Gastrocnemius medialis (tissue), 4 donors: ENCODE results near the gene HTR4. TPM values are rescaled to one million over a fixed set of nuclear protein-coding genes. Genes with fewer than 3 reads are reported as not detected.

ENCODE experiments used
- ATAC-seq, 2 donors: fragments of 150-250 bp; one replicate each; pipeline ENCODE4 v1.9.1; 2016
- DNase-seq, 2 donors: peaks; one replicate each; pipeline ENCODE4 v3.0.0-alpha.2; 2019
- H3K27ac ChIP-seq, 4 donors: fragments of 200-600 bp; sonication (generic); 1 replicate in 1 of 4; 2 replicates in 3 of 4; pipeline ENCODE4 v1.5.1; 2016 to 2018; ENCODE audit warnings: mild to moderate bottlenecking in 2 of 4, moderate library complexity in 1 of 4
- H3K27me3 ChIP-seq, 3 donors: fragments of 200-600 bp; sonication (generic) in 2 of 3; 1 replicate in 1 of 3; 2 replicates in 2 of 3; pipeline versions ENCODE4 v1.5.1 to v1.6.0; 2016 to 2019; ENCODE audit warnings: mild to moderate bottlenecking in 1 of 3, moderate library complexity in 1 of 3
- H3K36me3 ChIP-seq, 2 donors: fragments of 200-600 bp; sonication (generic) in 1 of 2; one replicate each; pipeline ENCODE4 v1.5.1; 2017 to 2018
- H3K4me1 ChIP-seq, 2 donors: fragments of 200-600 bp; sonication (generic) in 1 of 2; one replicate each; pipeline ENCODE4 v1.5.1; 2016 to 2017; ENCODE audit warnings: mild to moderate bottlenecking in 2 of 2
- H3K4me3 ChIP-seq, 4 donors: fragments of 200-600 bp; sonication (generic) in 3 of 4; 1 replicate in 1 of 4; 2 replicates in 3 of 4; pipeline ENCODE4 v1.5.1; 2016 to 2019; ENCODE audit warnings: mild to moderate bottlenecking in 2 of 4
- H3K9me3 ChIP-seq, 3 donors: fragments of 200-600 bp; sonication (generic) in 2 of 3; 1 replicate in 1 of 3; 2 replicates in 2 of 3; pipeline ENCODE4 v1.5.1; 2016 to 2019
- CTCF ChIP-seq, 5 experiments: fragments of 450-650 bp in 3 of 5; fragments of 200-600 bp in 2 of 5; sonication (generic) in 2 of 5; IDR thresholded peaks in 4 of 5; conservative IDR thresholded peaks in 1 of 5; 1 replicate in 4 of 5; 2 replicates in 1 of 5; pipeline ENCODE4 v1.5.1; 2016 to 2019; ENCODE audit warnings: antibody characterized with exemption in 5 of 5, mild to moderate bottlenecking in 3 of 5, moderate library complexity in 3 of 5
- POLR2A ChIP-seq, 2 donors: fragments of 450-650 bp; IDR thresholded peaks; one replicate each; pipeline ENCODE4 v1.6.1; 2017; ENCODE audit warnings: antibody characterized with exemption in 2 of 2, mild to moderate bottlenecking in 2 of 2, moderate library complexity in 2 of 2
- in situ Hi-C, 4 donors: fragments of 200-750 bp; cut with MboI; loops; one replicate each; pipeline versions ENCODE4 v1.15.0 to v1.8.0; 2017; ENCODE audit warnings: low sequenced_read_pairs in 4 of 4
- intact Hi-C: fragments of 100-400 bp; cut with DNase I; formaldehyde crosslinking; loops from one replicate; pipeline ENCODE4 v1.15.1; 2023; ENCODE audit warnings: low total_unique reads
- total RNA-seq, 4 donors: library from RNA; depleted of rRNA; stranded (reverse); fragments of >200 nt; gene quantifications; one replicate each; pipeline versions ENCODE4 v1.1.0 to v1.2.3, GENCODE V29; 2016

Gene HTR4
- total RNA-seq, 4 donors from 2014 or later = 0.41 to 0.51 TPM; not detected in 2

GRCh38 chr5:148467958-148468357 lies 186.4 kb downstream of the HTR4 start:
- DNase-seq (no peak), ATAC-seq (no peak)
- Histone ChIP-seq H3K27me3 (no peaks in the 10 kb centered on the region), H3K9me3 (no peaks in the 10 kb centered on the region), H3K4me1 (no peaks in the 10 kb centered on the region), H3K4me3 (no peak overlapping the region), H3K36me3 (no peaks in the 10 kb centered on the region), H3K27ac (no peak overlapping the region)
- in situ Hi-C loops (no loop called here), intact Hi-C loops (no loop called here)
- TF ChIP-seq CTCF (IDR thresholded peaks at IDR 0.05 in 4 of 5, conservative IDR thresholded peaks at IDR 0.05 in 1 of 5) (no peak), POLR2A (IDR thresholded peaks at IDR 0.05) (no peak)

GRCh38 chr5:148466236-148466580 lies 188.1 kb downstream of the HTR4 start:
- ATAC-seq = no peak
- in situ Hi-C loops = no loop called here
- DNase-seq = no peak
- Histone ChIP-seq H3K4me3 (no peak overlapping the region), H3K27ac (no peak overlapping the region), H3K27me3 (no peaks in the 10 kb centered on the region), H3K36me3 (no peaks in the 10 kb centered on the region), H3K4me1 (no peaks in the 10 kb centered on the region), H3K9me3 (no peaks in the 10 kb centered on the region)
- intact Hi-C loops = no loop called here
- TF ChIP-seq CTCF (IDR thresholded peaks at IDR 0.05 in 4 of 5, conservative IDR thresholded peaks at IDR 0.05 in 1 of 5) (no peak), POLR2A (IDR thresholded peaks at IDR 0.05) (no peak)

- no peak overlapping the region for H3K4me3 ChIP-seq
- in situ Hi-C loops = no loop called here
- intact Hi-C loops = no loop called here
Observed at GRCh38 chr5:148465381-148466235, 188.7 kb downstream of the HTR4 start.

GRCh38 chr5:148459669-148460068 lies 194.7 kb downstream of the HTR4 start:
- H3K36me3 ChIP-seq = no peaks in the 10 kb centered on the region
- DNase-seq (no peak), ATAC-seq (no peak)
- no peaks in the 10 kb centered on the region for H3K9me3 ChIP-seq
- no peak overlapping the region for H3K27ac ChIP-seq
- H3K27me3 ChIP-seq = no peaks in the 10 kb centered on the region
- in situ Hi-C loops (no loop called here), intact Hi-C loops (no loop called here)
- no peak overlapping the region for H3K4me3 ChIP-seq
- no peaks in the 10 kb centered on the region for H3K4me1 ChIP-seq
- TF ChIP-seq CTCF (IDR thresholded peaks at IDR 0.05 in 4 of 5, conservative IDR thresholded peaks at IDR 0.05 in 1 of 5) = no peak
- TF ChIP-seq POLR2A (IDR thresholded peaks at IDR 0.05) = no peak

More at GRCh38 chr5:148465381-148466235, 188.7 kb downstream of the HTR4 start:
- Histone ChIP-seq H3K27me3 (no peaks in the 10 kb centered on the region), H3K27ac (no peak overlapping the region), H3K36me3 (no peaks in the 10 kb centered on the region), H3K9me3 (no peaks in the 10 kb centered on the region), H3K4me1 (no peaks in the 10 kb centered on the region)
- no peak for TF ChIP-seq POLR2A (IDR thresholded peaks at IDR 0.05)
- DNase-seq (no peak), ATAC-seq (no peak)

- intact Hi-C loops = no loop called here
- H3K27ac ChIP-seq = no peak overlapping the region
- TF ChIP-seq CTCF (IDR thresholded peaks at IDR 0.05 in 4 of 5, conservative IDR thresholded peaks at IDR 0.05 in 1 of 5) = no peak
- no peak for TF ChIP-seq POLR2A (IDR thresholded peaks at IDR 0.05)
- DNase-seq (no peak), ATAC-seq (no peak)
- H3K36me3 ChIP-seq = no peaks in the 10 kb centered on the region
- H3K9me3 ChIP-seq = no peaks in the 10 kb centered on the region
- in situ Hi-C loops = no loop called here
- H3K4me1 ChIP-seq = no peaks in the 10 kb centered on the region
- no peak overlapping the region for H3K4me3 ChIP-seq
- no peaks in the 10 kb centered on the region for H3K27me3 ChIP-seq
Observed at GRCh38 chr5:148458036-148458888, 196.1 kb downstream of the HTR4 start.
